Pancreas (tissue), 10 donors: ENCODE measurements around the gene EVA1C. TPM values are rescaled to one million over a fixed set of nuclear protein-coding genes. Genes with fewer than 3 reads are reported as not detected.
"Not testable (repeated sequence)": the region's sequence is repeated elsewhere in the genome, so short reads cannot be mapped to it uniquely, and the experiment has no call there.

ENCODE experiments used
- ATAC-seq, 4 donors: fragments of 200-7000 bp; cut with Tn5 transposase; one replicate each; pipeline versions ENCODE4 v1.8.0 to v1.9.1; 2020; ENCODE audit warnings: mild to moderate bottlenecking in 4 of 4, moderate library complexity in 4 of 4
- DNase-seq, 6 donors: peaks; one replicate each; pipeline ENCODE4 v3.0.0-alpha.2; 2020
- FAIRE-seq: peaks from 2 replicates; lab custom pipeline; 2012; peaks lifted over from hg19 to GRCh38; lab: Jason Lieb, UNC
- H3K27ac ChIP-seq, 4 donors: fragments of 200-600 bp; sonication (generic); 1 replicate in 3 of 4; 2 replicates in 1 of 4; pipeline versions ENCODE4 v1.5.0 to v1.8.0; 2020
- H3K27me3 ChIP-seq, 4 donors: fragments of 200-600 bp; one replicate each; pipeline ENCODE4 v1.8.0; 2021
- H3K36me3 ChIP-seq, 3 donors: fragments of 200-600 bp; sonication (generic) in 1 of 3; one replicate each; pipeline versions ENCODE4 v1.5.0 to v1.8.0; 2020 to 2021
- H3K4me1 ChIP-seq, 3 donors: fragments of 200-600 bp; one replicate each; pipeline ENCODE4 v1.8.0; 2021
- H3K4me3 ChIP-seq, 4 donors: fragments of 200-600 bp; sonication (generic) in 2 of 4; one replicate each; pipeline versions ENCODE4 v1.5.0 to v1.8.0; 2020 to 2021
- H3K9me3 ChIP-seq, 4 donors: fragments of 200-600 bp; one replicate each; pipeline ENCODE4 v1.8.0; 2021
- CTCF ChIP-seq, 4 donors: fragments of 200-600 bp; sonication (generic) in 3 of 4; IDR thresholded peaks; one replicate each; pipeline versions ENCODE4 v1.5.0 to v1.8.0; 2021; ENCODE audit warnings: antibody characterized with exemption in 4 of 4
- WGBS, 2 donors: extraction: QIAGEN DNeasy Blood & Tissue Kit; methylation state at CpG; one replicate each; pipeline ENCODE4 v1.1.7; 2013; 5-methylcytosine and 5-hydroxymethylcytosine counted together
- intact Hi-C, 3 donors: fragments of 100-400 bp; cut with DNase I; formaldehyde crosslinking; loops; one replicate each; pipeline versions ENCODE4 v1.11.1 to v1.14.2; 2022
- polyA plus RNA-seq, 2 donors: library from polyadenylated mRNA; stranded (reverse); fragments of 200-250 nt; gene quantifications; one replicate each; pipeline ENCODE4 v1.2.3, GENCODE V29; 2013
- total RNA-seq, 6 donors: library from RNA; stranded (reverse); fragmentation: NEBNext Ultra II Directional in 4 of 6; extraction: Animal tissue kit (Norgen Biotek cat#: 25700) in 4 of 6; gene quantifications; one replicate each; pipeline versions ENCODE4 v1.2.1 to v1.2.4, GENCODE V29; 2021 to 2023
- donor health status: healthy with polysubstance abuse.
- donor health status: DM: no; HTN: no; CAD: no; lungs with moderate emphysema.
- donor health status: DM: no; HTN: no; CAD: no.
- donor health status: control.
- donor health status: control.
- donor health status: Bipolar disorder and iron deficiency.
- donor health status: DM: yes; HTN: yes; CAD: no.
- donor health status: DM: no; HTN: no; CAD: no.
- donor health status: DM: no; HTN: no; CAD: no.
- donor health status: DM: yes; HTN: yes; CAD: no.

EVA1C gene
- total and polyA plus RNA-seq, 8 donors: 7.9 to 35.9 (median 11.6) TPM

DNA sequence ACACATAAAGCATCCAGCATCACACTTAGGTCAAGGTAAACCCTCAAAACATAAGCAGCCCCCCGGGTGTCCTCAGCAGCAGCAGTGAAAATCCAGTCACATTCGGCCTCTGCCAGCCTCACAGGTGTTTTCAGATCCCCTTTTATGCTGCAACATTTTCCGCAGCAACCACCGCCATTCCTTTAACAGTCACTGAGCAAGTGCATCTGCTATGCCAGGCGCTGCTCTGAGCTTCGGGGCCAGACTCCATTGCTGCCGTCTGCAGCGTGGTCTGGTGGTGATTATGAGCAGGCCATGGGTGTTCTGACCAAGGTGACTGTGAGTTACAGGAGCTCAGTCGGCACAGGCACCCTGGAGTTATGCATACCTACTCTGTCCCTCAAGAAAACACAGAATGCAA is 24.2 kb upstream of the EVA1C start:
- no peak for FAIRE-seq
- Histone ChIP-seq H3K4me3 (no peak overlapping the region), H3K36me3 (peaks cover 0 to 9% (median 4%) of the 10 kb centered on the region in 3 donors), H3K4me1 (peaks cover 6 to 13% (median 7%) of the 10 kb centered on the region in 3 donors), H3K9me3 (no peaks in the 10 kb centered on the region), H3K27ac (no peak overlapping the region), H3K27me3 (no peaks in the 10 kb centered on the region)
- intact Hi-C loops: no loop called here
- 76 to 84% methylated on average over 9 of the region's 9 CpGs for whole genome bisulfite sequencing, 2 donors
- DNase-seq: no peak
- ATAC-seq: no peak
- TF ChIP-seq CTCF (IDR thresholded peaks at IDR 0.05): no peak

- TF ChIP-seq CTCF (IDR thresholded peaks at IDR 0.05): no peak
- Histone ChIP-seq H3K36me3 (no peaks in the 10 kb centered on the region), H3K4me1 (peaks cover 6 to 16% (median 7%) of the 10 kb centered on the region in 3 donors), H3K27ac (no peak overlapping the region), H3K9me3 (no peaks in the 10 kb centered on the region), H3K27me3 (no peaks in the 10 kb centered on the region), H3K4me3 (no peak overlapping the region)
- FAIRE-seq (no peak), ATAC-seq (no peak), DNase-seq (no peak)
- intact Hi-C loops: no loop called here
- 64 to 78% methylated on average over 5 of the region's 5 CpGs for WGBS, 2 donors
Measured at GRCh38 chr21:32389337-32390015, 23.0 kb upstream of the EVA1C start.

DNA sequence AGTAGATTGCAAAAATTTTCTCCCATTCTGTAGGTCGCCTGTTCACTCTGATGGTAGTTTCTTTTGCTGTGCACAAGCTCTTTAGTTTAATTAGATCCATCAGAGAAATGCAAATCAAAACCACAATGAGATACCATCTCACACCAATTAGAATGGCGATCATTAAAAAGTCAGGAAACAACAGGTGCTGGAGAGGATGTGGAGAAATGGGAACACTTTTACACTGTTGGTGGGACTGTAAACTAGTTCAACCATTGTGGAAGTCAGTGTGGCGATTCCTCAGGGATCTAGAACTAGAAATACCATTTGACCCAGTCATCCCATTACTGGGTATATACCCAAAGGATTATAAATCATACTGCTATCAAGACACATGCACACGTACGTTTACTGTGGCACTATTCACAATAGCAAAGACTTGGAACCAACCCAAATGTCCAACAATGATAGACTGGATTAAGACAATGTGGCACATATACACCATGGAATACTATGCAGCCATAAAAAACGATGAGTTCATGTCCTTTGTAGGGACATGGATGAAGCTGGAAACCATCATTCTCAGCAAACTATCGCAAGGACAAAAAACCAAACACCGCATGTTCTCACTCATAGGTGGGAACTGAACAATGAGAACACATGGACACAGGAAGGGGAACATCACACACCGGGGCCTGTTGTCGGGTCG is 21.8 kb upstream of the EVA1C start:
- WGBS, 2 donors: 84 to 93% methylated on average over 8 of the region's 11 CpGs
- intact Hi-C loops: not testable (repeated sequence)

GRCh38 chr21:32391755-32392154 is 20.8 kb upstream of the EVA1C start:
- no peak for TF ChIP-seq CTCF (IDR thresholded peaks at IDR 0.05)
- Histone ChIP-seq H3K36me3 (no peaks in the 10 kb centered on the region), H3K4me1 (peaks cover 6 to 13% (median 7%) of the 10 kb centered on the region in 3 donors), H3K27me3 (no peaks in the 10 kb centered on the region), H3K27ac (no peak overlapping the region), H3K9me3 (no peaks in the 10 kb centered on the region), H3K4me3 (peak overlapping the region in 3 of 4 donors; percentile 84 to 100 (median 86))
- 48 to 55% methylated on average over 4 of the region's 4 CpGs for WGBS, 2 donors
- DNase-seq: no peak
- intact Hi-C loops: no loop called here
- FAIRE-seq: no peak
- ATAC-seq: no peak

More for the DNA sequence above, 21.8 kb upstream of the EVA1C start:
- H3K4me1 ChIP-seq: peaks cover 6 to 16% (median 7%) of the 10 kb centered on the region in 3 donors
- not testable (repeated sequence) for H3K36me3 ChIP-seq, FAIRE-seq, H3K27ac ChIP-seq, H3K27me3 ChIP-seq, DNase-seq, H3K4me3 ChIP-seq, ATAC-seq, H3K9me3 ChIP-seq

- no peaks in the 10 kb centered on the region for H3K36me3 ChIP-seq
- H3K4me1 ChIP-seq: peaks cover 6 to 12% (median 7%) of the 10 kb centered on the region in 3 donors
- ATAC-seq (peak; percentile 25 to 51 (median 36)), DNase-seq (no peak), FAIRE-seq (no peak)
- H3K9me3 ChIP-seq: no peaks in the 10 kb centered on the region
- TF ChIP-seq CTCF (IDR thresholded peaks at IDR 0.05): no peak
- H3K27ac ChIP-seq: no peak overlapping the region
- intact Hi-C loops: no loop called here
- H3K27me3 ChIP-seq: no peaks in the 10 kb centered on the region
- H3K4me3 ChIP-seq: peak overlapping the region; percentile 78 to 100 (median 85)
- WGBS, 2 donors: 0% methylated on average over 32 of the region's 32 CpGs
Measured at GRCh38 chr21:32392299-32392879, 20.1 kb upstream of the EVA1C start.
